H1 (cell line): ENCODE measurements around the gene NADSYN1. TPM values are rescaled to one million over a fixed set of nuclear protein-coding genes. Genes with fewer than 3 reads are reported as not detected.

Source experiments
- CTCF ChIA-PET: fragments of 300-600 bp; sonication (Branson Sonifier 250); formaldehyde crosslinking; loops from one replicate; lab custom pipeline; 2021; ENCODE audit not compliant: partially characterized antibody; lab: Charles Lee
- POLR2A ChIA-PET: fragments of 300-600 bp; sonication (Branson Sonifier 250); formaldehyde crosslinking; loops from one replicate; lab custom pipeline; 2021; ENCODE audit warnings: inconsistent platforms; ENCODE audit not compliant: partially characterized antibody; lab: Charles Lee
- DNase-seq, 2 experiments: peaks; one replicate each; pipeline versions ENCODE4 v3.0.0 to v3.0.0-alpha.2; 2010 to 2022; ENCODE audit warnings: low spot score in 2 of 2, low read depth in 1 of 2, mixed read lengths in 1 of 2
- FAIRE-seq: peaks from 2 replicates; lab custom pipeline; 2011; peaks lifted over from hg19 to GRCh38; lab: Jason Lieb, UNC
- H2AFZ ChIP-seq: 2 replicates; pipeline ENCODE4 v1.8.1; 2012; ENCODE audit warnings: low read length, inconsistent platforms
- H2AK5ac ChIP-seq: 2 replicates; pipeline ENCODE4 v1.6.1; 2013; ENCODE audit warnings: low read depth, low read length
- H2BK120ac ChIP-seq: replicated peaks from 2 replicates; pipeline ENCODE3; 2013; ENCODE audit warnings: low read depth, low read length, inconsistent platforms
- H2BK12ac ChIP-seq: 2 replicates; pipeline ENCODE4 v1.6.1; 2013; ENCODE audit warnings: low read depth, low read length
- H2BK15ac ChIP-seq: 2 replicates; pipeline ENCODE4 v1.6.1; 2013; ENCODE audit warnings: low read length
- H2BK20ac ChIP-seq: 2 replicates; pipeline ENCODE4 v1.6.1; 2013; ENCODE audit warnings: low read length
- H2BK5ac ChIP-seq: 2 replicates; pipeline ENCODE4 v1.6.1; 2013; ENCODE audit warnings: low read depth, low read length
- H3K14ac ChIP-seq: 2 replicates; pipeline ENCODE4 v1.6.1; 2013; ENCODE audit warnings: inconsistent platforms; ENCODE audit not compliant: insufficient read length
- H3K18ac ChIP-seq: 2 replicates; pipeline ENCODE4 v1.6.1; 2013; ENCODE audit warnings: low read length; ENCODE audit errors: extremely low read depth
- H3K23ac ChIP-seq: 2 replicates; pipeline ENCODE4 v1.6.1; 2013; ENCODE audit warnings: inconsistent platforms; ENCODE audit not compliant: insufficient read length
- H3K23me2 ChIP-seq: 2 replicates; pipeline ENCODE4 v1.6.1; 2013; ENCODE audit warnings: low read depth, low read length
- H3K27ac ChIP-seq: 2 replicates; pipeline ENCODE4 v1.6.1; 2011; ENCODE audit warnings: low read depth, low read length, inconsistent platforms
- H3K27me3 ChIP-seq, 4 experiments: replicated peaks in 1 of 4; 1 replicate in 1 of 4; 2 replicates in 3 of 4; pipeline versions ENCODE4 v1.6.1 to v1.8.1; 2011 to 2013; ENCODE audit warnings: low read length in 3 of 4, mild to moderate bottlenecking in 3 of 4, inconsistent platforms in 2 of 4, mixed read lengths in 2 of 4, moderate library complexity in 1 of 4; ENCODE audit not compliant: control insufficient read depth in 3 of 4, insufficient read depth in 3 of 4; ENCODE audit errors: extremely low read depth in 1 of 4
- H3K36me3 ChIP-seq, 4 experiments: 2 replicates each; pipeline versions ENCODE4 v1.6.1 to v1.8.1; 2011 to 2013; ENCODE audit warnings: mild to moderate bottlenecking in 4 of 4, low read length in 3 of 4, moderate library complexity in 2 of 4, control low read depth in 1 of 4, inconsistent platforms in 1 of 4; ENCODE audit not compliant: insufficient read depth in 4 of 4, control insufficient read depth in 2 of 4
- H3K4ac ChIP-seq: replicated peaks from 2 replicates; pipeline ENCODE3; 2013; ENCODE audit warnings: low read length, low read depth, mixed read lengths, inconsistent platforms; ENCODE audit not compliant: insufficient read length
- H3K4me1 ChIP-seq, 4 experiments: replicated peaks in 1 of 4; 1 replicate in 1 of 4; 2 replicates in 3 of 4; pipeline versions ENCODE4 v1.6.1 to v1.8.1; 2011 to 2013; ENCODE audit warnings: low read length in 3 of 4, inconsistent platforms in 2 of 4, mixed read lengths in 1 of 4; ENCODE audit not compliant: insufficient read depth in 4 of 4, control insufficient read depth in 3 of 4
- H3K4me2 ChIP-seq, 2 experiments: 2 replicates each; pipeline versions ENCODE4 v1.6.1 to v1.8.1; 2011 to 2013; ENCODE audit warnings: low read depth in 2 of 2, low read length in 2 of 2, control low read depth in 1 of 2, inconsistent platforms in 1 of 2, mild to moderate bottlenecking in 1 of 2; ENCODE audit not compliant: insufficient read depth in 1 of 2
- H3K4me3 ChIP-seq, 4 experiments: fragments of 200-600, 300-600 bp in 1 of 4; sonication (generic), shearing (Covaris generic), sonication (Bioruptor Twin) in 1 of 4; 2 replicates each; pipeline versions ENCODE4 v1.5.1 to v1.8.1; 2011 to 2016; ENCODE audit warnings: low read length in 4 of 4, low read depth in 3 of 4, control low read depth in 2 of 4, inconsistent platforms in 2 of 4, mild to moderate bottlenecking in 2 of 4, mixed read lengths in 1 of 4, moderate library complexity in 1 of 4; ENCODE audit not compliant: insufficient read depth in 2 of 4; ENCODE audit errors: extremely low read depth in 1 of 4
- H3K56ac ChIP-seq: replicated peaks from 2 replicates; pipeline ENCODE3; 2013; ENCODE audit warnings: low read depth, mild to moderate bottlenecking, mixed read lengths, low read length, inconsistent platforms; ENCODE audit not compliant: insufficient read length
- H3K79me1 ChIP-seq: 2 replicates; pipeline ENCODE4 v1.6.1; 2013; ENCODE audit warnings: low read depth, low read length, control low read depth
- H3K79me2 ChIP-seq, 2 experiments: 2 replicates each; pipeline versions ENCODE4 v1.6.1 to v1.8.1; 2012 to 2013; ENCODE audit warnings: low read length in 2 of 2, mild to moderate bottlenecking in 2 of 2, inconsistent platforms in 1 of 2; ENCODE audit not compliant: insufficient read depth in 2 of 2, control insufficient read depth in 1 of 2
- H3K9ac ChIP-seq, 4 experiments: replicated peaks in 1 of 4; 1 replicate in 1 of 4; 2 replicates in 3 of 4; pipeline versions ENCODE4 v1.6.1 to v1.8.1; 2011 to 2013; ENCODE audit warnings: low read depth in 3 of 4, low read length in 3 of 4, control low read depth in 2 of 4, mild to moderate bottlenecking in 2 of 4, moderate library complexity in 2 of 4, inconsistent platforms in 1 of 4; ENCODE audit errors: extremely low read depth in 1 of 4
- H3K9me3 ChIP-seq, 2 experiments: 2 replicates each; pipeline versions ENCODE4 v1.6.1 to v1.8.1; 2012 to 2013; ENCODE audit warnings: mild to moderate bottlenecking in 2 of 2, moderate library complexity in 2 of 2, control low read depth in 1 of 2, inconsistent platforms in 1 of 2, low read depth in 1 of 2, low read length in 1 of 2, mixed read lengths in 1 of 2; ENCODE audit not compliant: insufficient read depth in 2 of 2
- H4K20me1 ChIP-seq, 2 experiments: replicated peaks in 1 of 2; 2 replicates each; pipeline versions ENCODE3 to v1.8.1; 2011 to 2013; ENCODE audit warnings: inconsistent platforms in 2 of 2, low read length in 2 of 2, mild to moderate bottlenecking in 1 of 2; ENCODE audit not compliant: insufficient read depth in 2 of 2, control insufficient read depth in 1 of 2
- H4K5ac ChIP-seq: 2 replicates; pipeline ENCODE4 v1.6.1; 2013; ENCODE audit warnings: low read length, low read depth, mixed read lengths, inconsistent platforms; ENCODE audit not compliant: insufficient read length
- H4K8ac ChIP-seq: 2 replicates; pipeline ENCODE4 v1.8.0; 2013; ENCODE audit warnings: mild to moderate bottlenecking, moderate library complexity, low read length, inconsistent platforms; ENCODE audit not compliant: insufficient read depth; ENCODE audit errors: extremely low read depth
- H4K91ac ChIP-seq: replicated peaks from 2 replicates; pipeline ENCODE3; 2013; ENCODE audit warnings: low read length, mixed read lengths, inconsistent platforms; ENCODE audit not compliant: insufficient read length
- BACH1 ChIP-seq: IDR thresholded peaks from 2 replicates; pipeline ENCODE4 v1.6.1; 2012; ENCODE audit warnings: low read length, improper control_type of control experiment
- CBX5 ChIP-seq: fragments of 300-800, 300-1000 bp; sonication (generic); IDR thresholded peaks from 2 replicates; pipeline ENCODE4 v1.7.1; 2016; ENCODE audit warnings: antibody characterized with exemption, low read length, low read depth
- CBX8 ChIP-seq: fragments of 300-800, 300-1000 bp; sonication (generic); IDR thresholded peaks from 2 replicates; pipeline ENCODE4 v1.7.1; 2016; ENCODE audit warnings: low read depth, low read length, borderline replicate concordance
- CHD2 ChIP-seq: IDR thresholded peaks from 2 replicates; pipeline ENCODE4 v1.6.1; 2012; ENCODE audit warnings: low read length, improper control_type of control experiment
- CTBP2 ChIP-seq: IDR thresholded peaks from 2 replicates; pipeline ENCODE4 v1.7.0; 2011; ENCODE audit warnings: borderline replicate concordance, mild to moderate bottlenecking, moderate library complexity, mixed read lengths, low read length; ENCODE audit not compliant: insufficient read depth, insufficient read length
- FOSL1 ChIP-seq: IDR thresholded peaks from 2 replicates; pipeline ENCODE4 v1.6.1; 2011; ENCODE audit warnings: mild to moderate bottlenecking, low read depth, low read length, moderate library complexity; ENCODE audit not compliant: insufficient read depth
- GABPA ChIP-seq: IDR thresholded peaks from 2 replicates; pipeline ENCODE4 v1.6.1; 2011; ENCODE audit warnings: mild to moderate bottlenecking, low read length, moderate library complexity, borderline replicate concordance; ENCODE audit not compliant: insufficient read depth
- GTF2F1 ChIP-seq: IDR thresholded peaks from 2 replicates; pipeline ENCODE4 v1.6.1; 2012; ENCODE audit warnings: low read depth, low read length, improper control_type of control experiment, borderline replicate concordance
- KDM1A ChIP-seq: fragments of 200-600, 300-600 bp; sonication (generic); IDR thresholded peaks from 2 replicates; pipeline ENCODE4 v1.7.1; 2016; ENCODE audit warnings: mild to moderate bottlenecking, low read length, borderline replicate concordance
- POLR2A ChIP-seq, 2 experiments: IDR thresholded peaks; 1 replicate in 1 of 2; 2 replicates in 1 of 2; pipeline ENCODE4 v1.6.1; 2011; ENCODE audit warnings: low read depth in 2 of 2, low read length in 2 of 2, mild to moderate bottlenecking in 2 of 2; ENCODE audit errors: control extremely low read depth in 1 of 2
- POLR2AphosphoS5 ChIP-seq: IDR thresholded peaks from 2 replicates; pipeline ENCODE4 v1.6.1; 2011; ENCODE audit warnings: low read depth, low read length
- RXRA ChIP-seq: IDR thresholded peaks from 2 replicates; pipeline ENCODE4 v1.6.1; 2011; ENCODE audit warnings: low read depth, mild to moderate bottlenecking, low read length, moderate library complexity; ENCODE audit not compliant: insufficient read depth
- SIX5 ChIP-seq: IDR thresholded peaks from 2 replicates; pipeline ENCODE4 v1.6.1; 2011; ENCODE audit warnings: mild to moderate bottlenecking, low read depth, low read length
- YY1 ChIP-seq: IDR thresholded peaks from 2 replicates; pipeline ENCODE4 v1.6.1; 2011; ENCODE audit warnings: low read depth, mild to moderate bottlenecking, low read length
- WGBS, 2 experiments: shearing (Covaris generic) in 1 of 2; methylation state at CpG; one replicate each; pipeline versions ENCODE4 v1.1.6 to v1.1.7; 2013 to 2015; ENCODE audit warnings: low lambda C conversion rate in 2 of 2, mixed read lengths in 2 of 2, inconsistent platforms in 1 of 2, low coverage in 1 of 2, missing lambda C conversion rate in 1 of 2; ENCODE audit not compliant: insufficient replicate concordance in 2 of 2, insufficient coverage in 1 of 2, insufficient read length in 1 of 2; ENCODE audit errors: extremely low coverage in 1 of 2, missing lambda C conversion rate in 1 of 2; 5-methylcytosine and 5-hydroxymethylcytosine counted together
- polyA plus RNA-seq, 7 experiments: library from polyadenylated mRNA; depleted of rRNA in 3 of 7; stranded (reverse) in 5 of 7; unstranded in 2 of 7; fragments of >200 nt in 5 of 7; fragments of 200-250 nt in 2 of 7; gene quantifications; 1 replicate in 5 of 7; 2 replicates in 1 of 7; 4 replicates in 1 of 7; pipeline versions ENCODE4 v1.2.1 to v1.2.3, GENCODE V29; 2011 to 2013; ENCODE audit warnings: missing spikeins in 2 of 7, mixed read lengths in 2 of 7
- total RNA-seq: library from RNA; stranded (reverse); fragmentation: NEBNext Ultra II Directional; extraction: Animal tissue kit (Norgen Biotek cat#: 25700); gene quantifications from 2 replicates; pipeline ENCODE4 v1.2.1, GENCODE V29; 2021
- TF ChIP-seq, protein P1 (sequence below): IDR thresholded peaks from 2 replicates; pipeline ENCODE4 v1.6.1; 2012; ENCODE audit warnings: inconsistent platforms

NADSYN1 gene
- total and polyA plus RNA-seq, 2 of the 8 experiments (the other 6 are each of a cell fraction or from before 2014, with no cell fraction given): 38.3 to 38.6 TPM

DNA sequence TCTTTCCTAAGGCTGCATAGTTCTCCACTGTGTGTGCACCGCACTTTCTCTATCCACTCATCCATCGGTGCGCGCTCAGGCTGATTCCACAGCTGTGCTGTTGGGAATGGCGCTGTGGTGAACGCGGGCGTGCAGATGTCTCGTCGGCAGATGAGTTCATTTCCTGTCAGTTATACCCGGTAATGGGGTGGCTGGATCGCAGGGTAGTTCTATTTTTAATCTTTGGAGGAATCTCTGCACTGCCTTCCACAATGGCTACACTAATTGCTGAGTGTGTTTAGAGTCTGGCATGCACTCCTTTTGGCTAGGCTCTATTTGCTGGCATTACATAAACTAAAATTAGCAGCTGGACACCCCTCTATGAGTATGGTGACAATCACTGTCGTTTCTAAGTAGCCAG, 46.1 kb downstream of the NADSYN1 start:
- no peaks in the 10 kb centered on the region for H3K79me1 ChIP-seq
- no peak overlapping the region for H3K23ac ChIP-seq
- no peak overlapping the region for H3K27ac ChIP-seq
- no peak overlapping the region for H4K8ac ChIP-seq
- H2BK12ac ChIP-seq: no peak overlapping the region
- no peak overlapping the region for H3K4ac ChIP-seq
- H3K18ac ChIP-seq: no peak overlapping the region
- ChIA-PET POLR2A (no interaction called here), CTCF (no interaction called here)
- H2BK5ac ChIP-seq: no peak overlapping the region
- H4K5ac ChIP-seq: no peak overlapping the region
- no peak overlapping the region for H2BK15ac ChIP-seq
- FAIRE-seq (no peak), DNase-seq (no peak)
- H3K4me2 ChIP-seq: no peak overlapping the region
- peaks cover 0 to 3% (median 1%) of the 10 kb centered on the region in 4 experiments; a peak in 2 of 7 replicates for H3K4me1 ChIP-seq
- H4K20me1 ChIP-seq: peaks cover 0 to 2% of the 10 kb centered on the region in 2 experiments
- 93% methylated on average over 13 of the region's 13 CpGs; no CpG with 5 or more reads in 1 of the 2 experiments for WGBS, 2 experiments
- no peaks in the 10 kb centered on the region for H3K27me3 ChIP-seq
- H3K79me2 ChIP-seq: no peaks in the 10 kb centered on the region
- H3K4me3 ChIP-seq: no peak overlapping the region
- H3K9me3 ChIP-seq: no peaks in the 10 kb centered on the region
- no peaks in the 10 kb centered on the region for H3K23me2 ChIP-seq
- H4K91ac ChIP-seq: no peak overlapping the region
- H2AK5ac ChIP-seq: no peak overlapping the region
- H3K9ac ChIP-seq: no peak overlapping the region
- no peak overlapping the region for H2AFZ ChIP-seq
- H2BK20ac ChIP-seq: no peak overlapping the region
- peaks cover 3 to 11% (median 6%) of the 10 kb centered on the region in 4 experiments; a peak in 5 of 8 replicates for H3K36me3 ChIP-seq
- no peak overlapping the region for H3K14ac ChIP-seq
- no peak overlapping the region for H2BK120ac ChIP-seq
- H3K56ac ChIP-seq: no peak overlapping the region
- TF ChIP-seq SIX5: no peak
- no peak for TF ChIP-seq BACH1
- no peak for TF ChIP-seq FOSL1
- no peak for TF ChIP-seq KDM1A
- no peak for TF ChIP-seq GABPA
- no peak for TF ChIP-seq GTF2F1
- no peak for TF ChIP-seq RXRA
- no peak for TF ChIP-seq POLR2AphosphoS5
- TF ChIP-seq, protein P1, sequence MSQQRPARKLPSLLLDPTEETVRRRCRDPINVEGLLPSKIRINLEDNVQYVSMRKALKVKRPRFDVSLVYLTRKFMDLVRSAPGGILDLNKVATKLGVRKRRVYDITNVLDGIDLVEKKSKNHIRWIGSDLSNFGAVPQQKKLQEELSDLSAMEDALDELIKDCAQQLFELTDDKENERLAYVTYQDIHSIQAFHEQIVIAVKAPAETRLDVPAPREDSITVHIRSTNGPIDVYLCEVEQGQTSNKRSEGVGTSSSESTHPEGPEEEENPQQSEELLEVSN: no peak
- no peak for TF ChIP-seq CBX8
- no peak for TF ChIP-seq YY1
- TF ChIP-seq CTBP2: no peak
- no peak for TF ChIP-seq CHD2
- TF ChIP-seq CBX5: no peak
- TF ChIP-seq POLR2A (IDR thresholded peaks at IDR 0.05; ENCODE audit: control extremely low read depth in 1 of 2, low read depth in 2 of 2, low read length in 2 of 2): no peak
